GM12874 (cell line): ENCODE measurements around the gene CDH8.

Source experiments
- TF ChIP-seq, protein P1 (sequence below): IDR thresholded peaks from 2 replicates; pipeline ENCODE4 v1.5.1; 2011; ENCODE audit warnings: low read depth, mild to moderate bottlenecking, control low read depth, low read length, moderate library complexity; ENCODE audit not compliant: insufficient read depth

CDH8 gene, protein sequence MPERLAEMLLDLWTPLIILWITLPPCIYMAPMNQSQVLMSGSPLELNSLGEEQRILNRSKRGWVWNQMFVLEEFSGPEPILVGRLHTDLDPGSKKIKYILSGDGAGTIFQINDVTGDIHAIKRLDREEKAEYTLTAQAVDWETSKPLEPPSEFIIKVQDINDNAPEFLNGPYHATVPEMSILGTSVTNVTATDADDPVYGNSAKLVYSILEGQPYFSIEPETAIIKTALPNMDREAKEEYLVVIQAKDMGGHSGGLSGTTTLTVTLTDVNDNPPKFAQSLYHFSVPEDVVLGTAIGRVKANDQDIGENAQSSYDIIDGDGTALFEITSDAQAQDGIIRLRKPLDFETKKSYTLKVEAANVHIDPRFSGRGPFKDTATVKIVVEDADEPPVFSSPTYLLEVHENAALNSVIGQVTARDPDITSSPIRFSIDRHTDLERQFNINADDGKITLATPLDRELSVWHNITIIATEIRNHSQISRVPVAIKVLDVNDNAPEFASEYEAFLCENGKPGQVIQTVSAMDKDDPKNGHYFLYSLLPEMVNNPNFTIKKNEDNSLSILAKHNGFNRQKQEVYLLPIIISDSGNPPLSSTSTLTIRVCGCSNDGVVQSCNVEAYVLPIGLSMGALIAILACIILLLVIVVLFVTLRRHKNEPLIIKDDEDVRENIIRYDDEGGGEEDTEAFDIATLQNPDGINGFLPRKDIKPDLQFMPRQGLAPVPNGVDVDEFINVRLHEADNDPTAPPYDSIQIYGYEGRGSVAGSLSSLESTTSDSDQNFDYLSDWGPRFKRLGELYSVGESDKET

DNA sequence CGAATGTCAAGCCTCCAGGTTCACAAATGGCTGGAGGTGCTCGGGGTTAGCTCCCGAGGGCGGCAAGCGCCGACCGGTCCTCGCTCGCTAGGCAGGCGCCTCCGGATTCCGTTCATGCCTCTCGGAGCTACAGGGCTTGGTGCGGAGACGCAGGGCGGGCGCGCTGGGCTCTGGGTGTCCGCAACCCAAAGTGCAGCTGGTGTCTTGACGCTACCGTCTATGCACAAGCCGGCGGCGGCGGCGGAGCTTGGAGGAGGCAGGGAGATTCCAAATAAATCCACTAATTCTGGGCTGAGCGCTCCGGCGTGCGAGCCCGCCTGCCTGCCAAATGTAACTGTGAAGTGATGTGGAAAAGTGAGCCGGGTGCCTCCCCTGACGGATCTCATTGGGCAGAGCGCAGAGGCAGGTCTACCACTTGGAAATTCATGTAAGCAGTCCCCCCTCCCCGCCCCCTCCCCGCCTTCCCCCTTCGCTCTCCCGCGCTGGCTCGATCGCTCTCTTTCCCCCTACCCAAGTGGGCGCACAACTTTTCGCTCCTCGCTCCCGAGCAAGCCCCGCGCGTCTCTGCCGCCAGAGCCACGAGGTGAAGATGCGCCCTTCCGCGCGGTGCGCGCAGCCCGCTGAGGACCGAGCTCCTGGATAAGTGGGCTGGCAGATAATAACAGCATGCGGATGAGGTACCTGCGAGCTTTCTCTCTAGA is at the start of gene CDH8:
CDH8 (minus strand) TSS at position 338 of the 701 bp plus-strand sequence. CDS start 15,035 bp downstream, outside the sequence.
- TF ChIP-seq, protein P1, sequence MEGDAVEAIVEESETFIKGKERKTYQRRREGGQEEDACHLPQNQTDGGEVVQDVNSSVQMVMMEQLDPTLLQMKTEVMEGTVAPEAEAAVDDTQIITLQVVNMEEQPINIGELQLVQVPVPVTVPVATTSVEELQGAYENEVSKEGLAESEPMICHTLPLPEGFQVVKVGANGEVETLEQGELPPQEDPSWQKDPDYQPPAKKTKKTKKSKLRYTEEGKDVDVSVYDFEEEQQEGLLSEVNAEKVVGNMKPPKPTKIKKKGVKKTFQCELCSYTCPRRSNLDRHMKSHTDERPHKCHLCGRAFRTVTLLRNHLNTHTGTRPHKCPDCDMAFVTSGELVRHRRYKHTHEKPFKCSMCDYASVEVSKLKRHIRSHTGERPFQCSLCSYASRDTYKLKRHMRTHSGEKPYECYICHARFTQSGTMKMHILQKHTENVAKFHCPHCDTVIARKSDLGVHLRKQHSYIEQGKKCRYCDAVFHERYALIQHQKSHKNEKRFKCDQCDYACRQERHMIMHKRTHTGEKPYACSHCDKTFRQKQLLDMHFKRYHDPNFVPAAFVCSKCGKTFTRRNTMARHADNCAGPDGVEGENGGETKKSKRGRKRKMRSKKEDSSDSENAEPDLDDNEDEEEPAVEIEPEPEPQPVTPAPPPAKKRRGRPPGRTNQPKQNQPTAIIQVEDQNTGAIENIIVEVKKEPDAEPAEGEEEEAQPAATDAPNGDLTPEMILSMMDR = no peak

DNA sequence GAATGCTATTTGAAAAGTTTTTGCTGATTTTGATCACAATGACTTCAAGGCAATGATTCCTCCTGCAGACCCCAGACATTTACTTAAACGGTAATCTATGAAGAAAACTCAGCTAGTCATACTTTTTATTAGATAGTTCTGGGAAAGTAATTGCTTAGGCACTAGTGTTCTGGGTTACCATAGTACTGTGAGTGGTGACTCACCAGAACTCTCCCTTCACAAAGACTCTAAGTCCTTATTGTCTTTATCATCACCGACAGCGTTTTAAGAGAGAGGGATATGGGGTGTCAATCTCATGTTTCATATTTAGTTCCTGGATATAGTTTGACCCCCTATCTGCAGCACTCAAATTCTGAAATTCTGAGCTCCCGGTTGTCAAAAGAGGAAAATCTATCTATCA is 43.0 kb upstream of the CDH8 start:
- TF ChIP-seq, protein P1 = no peak

DNA sequence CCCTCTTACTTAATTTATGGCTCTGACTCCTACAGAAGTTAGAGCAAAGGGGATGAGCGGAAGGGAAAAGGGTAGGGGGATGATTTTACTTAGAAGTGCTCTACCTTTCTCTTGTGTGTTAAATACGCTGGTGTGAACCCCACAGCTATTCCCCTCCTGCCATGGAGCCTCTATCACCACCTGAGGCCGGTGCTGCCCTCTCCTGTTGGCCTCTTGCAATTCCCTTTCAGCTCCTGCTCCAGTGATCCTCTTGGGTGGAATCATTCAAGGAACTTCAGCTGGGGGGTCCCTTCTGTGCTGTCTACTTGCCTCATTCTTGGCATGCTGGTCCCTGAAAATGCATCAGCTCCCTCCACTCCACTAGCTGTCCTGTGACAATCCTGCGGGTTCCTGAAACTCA is 41.8 kb upstream of the CDH8 start:
- TF ChIP-seq, protein P1 = no peak

DNA sequence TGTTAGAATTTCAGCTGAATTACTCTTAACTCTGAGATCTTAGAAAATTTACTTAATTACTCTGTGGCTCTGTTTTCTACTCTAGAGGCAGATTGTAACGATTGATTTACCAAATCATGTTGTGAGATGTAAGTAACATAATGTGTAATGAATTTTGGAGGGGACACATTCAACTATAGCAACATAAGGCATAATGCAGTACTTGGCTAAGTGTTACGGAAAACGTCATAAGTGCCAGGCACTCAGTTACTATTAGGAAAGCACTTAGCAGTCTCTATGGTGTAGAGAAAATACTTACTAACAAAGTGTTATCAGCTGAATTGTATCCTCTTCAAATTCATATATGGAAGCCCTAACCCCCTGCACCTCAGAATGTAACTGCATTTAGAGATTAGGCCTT is 40.6 kb upstream of the CDH8 start:
- TF ChIP-seq, protein P1 = no peak

DNA sequence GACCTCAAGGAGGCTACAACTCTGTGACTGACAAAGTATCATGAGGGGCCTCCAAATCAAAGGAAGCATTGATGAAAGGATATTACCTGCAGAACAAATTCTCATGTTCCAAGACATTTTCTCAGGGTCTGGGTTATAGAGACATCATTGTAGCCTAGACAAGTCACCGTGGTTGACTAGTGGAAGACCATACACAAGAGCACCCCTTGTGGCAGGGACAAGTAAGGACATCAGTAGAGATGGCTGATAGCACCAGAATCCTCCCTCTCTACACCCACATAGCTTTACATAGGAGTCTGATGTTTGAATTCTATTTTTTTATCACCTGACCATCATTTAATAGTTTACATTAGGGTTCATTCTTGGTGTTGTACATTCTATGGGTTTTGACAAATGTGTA is 32.5 kb upstream of the CDH8 start:
- TF ChIP-seq, protein P1 = peak; percentile 39; the same call in 1 of the 2 replicates

DNA sequence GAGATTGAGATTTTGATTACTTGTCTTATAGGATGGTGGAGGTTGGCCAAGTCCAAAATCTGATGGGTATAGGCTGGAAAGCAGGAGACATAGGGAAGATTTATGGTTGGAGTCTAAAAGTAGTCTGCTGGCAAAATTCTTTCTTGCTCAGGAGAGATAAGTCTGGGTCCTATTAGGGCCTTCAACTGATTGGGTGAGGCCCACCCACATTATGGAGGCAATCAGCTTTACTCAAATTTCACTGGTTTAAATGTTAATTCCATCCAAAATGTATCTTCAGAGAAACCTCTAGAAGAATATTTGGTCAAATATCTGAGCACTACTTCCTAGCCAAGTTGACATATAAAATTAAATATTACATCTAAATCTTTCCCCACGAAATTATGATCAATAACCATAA is 31.7 kb upstream of the CDH8 start:
- TF ChIP-seq, protein P1 = no peak

DNA sequence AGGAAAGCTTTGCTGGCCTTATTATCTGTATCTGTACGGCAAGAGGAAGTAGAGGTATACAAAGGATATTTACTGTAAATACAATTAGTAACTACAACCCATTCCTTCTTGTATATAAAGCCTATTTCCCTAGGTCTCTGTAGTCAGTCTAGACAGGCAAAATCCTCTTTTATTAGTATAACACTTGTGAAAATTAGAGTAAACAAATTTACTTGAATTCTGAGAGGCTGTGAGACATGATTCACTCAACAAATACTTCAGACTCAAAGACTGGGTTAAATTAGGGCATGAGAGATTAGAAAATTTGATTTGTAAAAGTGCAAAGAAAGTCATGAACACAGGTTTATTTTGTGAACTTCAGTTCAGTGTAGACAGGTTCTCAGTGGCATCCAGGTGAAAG is 30.9 kb upstream of the CDH8 start:
- TF ChIP-seq, protein P1 = no peak
